GM19395 (cell line): ENCODE measurements around the gene PAPOLB.

Experiments
- ATAC-seq: cut with Tn5 transposase; IDR thresholded peaks from one replicate; pipeline ENCODE4 v1.9.1; 2021; ENCODE audit warnings: mild to moderate bottlenecking, moderate library complexity; ENCODE audit not compliant: unreplicated experiment

Gene PAPOLB

DNA sequence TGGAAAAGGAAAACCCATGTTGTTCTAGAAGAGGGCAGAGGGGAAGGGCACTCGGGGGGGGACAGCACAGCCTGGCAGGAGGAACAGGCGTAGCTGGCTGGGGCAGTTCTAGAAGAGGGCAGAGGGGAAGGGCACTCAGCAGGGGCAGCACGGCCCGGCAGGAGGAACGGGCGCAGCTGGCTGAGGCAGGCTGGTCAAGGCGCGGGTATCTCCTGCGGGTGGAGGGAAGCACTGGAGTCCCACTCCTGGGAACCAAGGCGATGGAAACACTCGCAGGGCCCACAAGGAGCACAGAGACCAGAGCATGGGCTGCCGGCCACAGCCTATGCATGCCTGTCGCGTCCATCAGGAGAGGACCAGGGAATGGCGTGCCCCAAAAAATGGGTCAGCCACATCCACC, 36.7 kb downstream of the PAPOLB start:
- no peak for ATAC-seq

DNA sequence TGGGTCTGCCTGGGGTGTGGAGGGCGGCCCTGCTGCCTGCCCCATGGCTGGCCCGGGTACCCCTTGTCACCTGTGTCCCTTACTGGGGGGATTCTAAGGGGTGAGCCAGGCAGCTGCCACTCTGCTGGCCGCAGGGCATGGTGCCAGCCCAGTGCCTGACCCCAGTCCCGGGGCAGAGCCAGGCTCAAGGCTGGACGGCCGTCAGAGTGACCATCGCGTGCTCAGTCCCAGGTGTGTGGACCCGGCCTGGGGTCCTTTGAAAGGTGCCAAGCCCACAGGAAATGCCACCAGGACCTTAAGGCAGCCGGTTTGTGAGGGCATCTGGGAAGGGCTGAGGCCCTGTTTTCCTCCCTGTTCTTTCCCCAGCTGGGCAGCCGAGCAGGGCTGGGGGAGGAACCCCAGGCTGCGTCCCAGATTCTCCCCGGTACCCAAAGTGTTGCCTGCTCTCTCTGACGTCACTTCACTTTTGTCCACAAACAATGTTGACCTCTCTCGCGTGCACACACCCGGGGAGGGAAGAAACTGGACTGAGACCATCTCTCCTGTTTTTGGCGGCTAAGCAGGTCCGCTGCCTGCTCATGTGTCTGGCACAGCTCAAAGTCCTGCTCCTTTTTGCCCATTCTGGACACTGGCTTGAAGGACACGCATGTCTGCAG, 37.6 kb downstream of the PAPOLB start:
- ATAC-seq = no peak

DNA sequence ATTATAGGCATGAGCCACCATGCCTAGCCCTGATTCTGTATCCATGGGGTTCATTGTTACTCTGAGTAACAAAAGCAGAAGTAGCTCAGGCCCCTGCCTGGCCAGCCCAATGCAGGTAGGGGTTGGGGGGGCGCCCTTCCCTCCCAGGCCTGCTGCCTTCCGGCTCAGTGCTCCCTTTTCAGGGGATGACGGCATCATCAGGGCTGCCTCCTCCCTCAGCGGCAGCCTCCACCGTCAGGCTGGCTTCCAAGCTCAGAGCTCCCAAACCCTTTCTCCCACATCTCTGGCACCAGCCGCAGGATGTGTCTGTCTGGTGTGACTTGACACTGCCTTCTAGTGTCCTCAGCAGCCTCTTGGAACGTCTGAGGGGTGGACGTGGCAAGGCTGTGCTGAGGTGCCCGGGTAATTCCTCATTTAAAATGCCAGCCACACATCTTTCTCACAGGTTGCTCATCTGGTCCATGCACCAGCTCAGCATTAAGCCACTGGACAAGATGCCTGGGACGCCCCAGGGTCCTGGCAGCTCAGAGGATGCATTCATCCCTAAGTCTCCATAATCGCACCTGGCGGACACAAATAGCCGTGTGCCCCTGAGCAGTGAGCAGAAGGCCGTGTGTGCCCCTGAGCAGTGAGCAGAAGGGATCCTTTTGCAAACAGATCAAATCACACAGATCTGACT, 38.2 kb downstream of the PAPOLB start:
- ATAC-seq = no peak

DNA sequence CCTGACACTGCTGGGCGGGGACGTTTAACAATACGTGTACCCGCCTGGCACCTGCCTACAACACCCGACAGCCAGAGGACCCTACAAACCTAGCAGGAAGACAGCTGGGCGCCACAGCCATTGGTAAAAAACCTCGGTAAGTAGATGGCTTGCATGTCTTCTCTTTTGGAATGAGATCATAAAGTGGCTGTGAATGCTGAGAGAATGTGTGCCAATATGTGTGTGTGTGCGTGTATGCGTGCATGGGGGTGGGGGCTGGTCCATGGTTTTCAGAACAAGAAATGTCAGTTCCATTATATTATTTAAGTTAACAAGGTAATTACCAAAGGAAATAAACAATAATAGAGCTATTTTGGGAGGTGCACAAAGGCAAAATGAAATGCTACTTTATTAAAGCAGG, 39.2 kb downstream of the PAPOLB start:
- no peak for ATAC-seq

DNA sequence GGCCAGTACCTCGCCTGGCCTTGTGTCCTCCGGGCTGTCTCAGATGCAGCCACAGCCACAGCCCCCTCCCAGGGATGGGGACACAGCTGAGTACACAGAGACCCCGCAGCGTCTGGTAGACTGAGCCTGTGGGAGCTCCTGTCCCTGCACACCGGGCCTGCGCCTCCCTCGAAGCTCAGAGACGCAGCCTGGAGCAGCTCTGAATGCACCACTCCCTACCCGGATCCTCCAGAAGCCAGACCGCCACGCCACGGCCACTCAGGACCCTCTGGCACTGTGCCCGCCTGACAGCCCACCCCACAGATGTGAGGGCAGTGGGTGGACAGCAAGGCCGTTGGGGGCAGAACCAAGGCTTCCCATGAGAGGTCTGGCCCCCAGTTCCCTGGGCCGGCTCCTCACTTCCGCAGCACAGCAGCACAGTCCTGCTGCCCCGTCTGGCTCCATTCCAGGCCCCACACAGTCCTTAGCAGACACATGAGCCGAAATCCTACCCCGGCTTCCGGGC, 40.8 kb downstream of the PAPOLB start:
- no peak for ATAC-seq

DNA sequence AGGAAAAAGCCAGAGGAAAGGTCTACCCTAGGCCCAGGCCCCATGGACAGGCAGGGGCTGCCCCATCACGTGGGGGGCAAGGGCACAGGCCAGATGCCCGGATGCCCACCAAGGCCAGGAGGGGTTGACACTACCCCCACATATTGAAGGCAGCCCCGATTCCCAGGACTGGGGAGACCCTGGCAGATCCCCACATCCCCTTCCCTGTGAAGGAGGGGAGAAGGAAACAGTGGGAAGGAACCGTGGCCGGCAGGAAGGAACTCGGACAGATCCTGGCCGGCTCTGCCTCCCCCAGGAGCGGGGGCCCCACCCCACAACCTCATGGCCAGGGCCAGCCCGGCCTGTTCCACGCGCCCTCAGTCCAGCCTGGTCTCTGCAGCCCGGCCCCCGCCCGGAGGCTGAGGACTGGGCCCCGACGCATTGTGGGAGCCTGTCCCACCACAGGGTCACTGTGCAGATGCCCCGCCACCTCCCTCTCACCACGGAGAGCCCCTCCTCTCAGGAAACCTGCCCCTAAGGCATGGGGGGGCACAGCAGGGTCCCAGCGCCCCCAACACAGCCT, 41.3 kb downstream of the PAPOLB start:
- ATAC-seq = no peak

DNA sequence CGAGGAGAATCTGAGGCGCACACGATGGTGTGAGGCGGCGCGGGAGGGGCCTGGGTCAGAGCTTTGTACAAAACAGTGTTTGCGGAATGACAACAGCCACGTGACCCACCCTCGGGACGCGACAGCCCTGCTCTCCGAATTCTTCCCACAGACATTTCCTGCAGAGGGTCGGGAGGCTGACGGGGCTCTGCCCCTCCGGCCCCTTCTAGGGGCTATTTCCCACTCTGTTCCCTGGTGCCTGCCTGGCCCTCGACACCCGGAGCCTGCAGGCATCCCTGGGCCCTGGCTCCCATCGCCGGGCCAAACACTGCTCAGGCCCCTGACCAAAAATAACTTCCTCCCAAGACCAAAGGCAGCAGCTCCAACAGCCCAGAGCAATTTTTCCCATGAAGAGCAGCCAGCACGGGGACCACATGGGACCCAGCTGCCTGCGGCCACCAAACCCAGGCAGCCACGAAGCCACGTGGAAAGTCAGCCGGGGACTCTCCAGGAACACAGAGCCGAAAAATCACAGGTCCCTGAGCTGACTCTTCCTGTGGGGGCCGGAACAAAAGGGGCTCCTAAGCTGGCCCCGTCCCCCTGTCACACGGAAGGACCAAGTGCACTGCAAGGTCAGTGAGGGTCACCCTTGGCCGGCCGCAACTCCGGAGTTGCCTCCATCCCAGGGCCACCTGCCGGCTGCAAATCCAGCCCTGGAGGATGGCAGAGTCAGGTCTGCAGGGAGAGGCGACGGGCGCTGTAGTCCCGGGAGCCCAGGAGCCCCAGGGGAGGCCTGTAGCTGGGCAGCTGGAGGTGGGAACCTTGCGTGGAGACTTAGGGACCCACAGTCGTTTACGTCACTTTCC, 42.0 kb downstream of the PAPOLB start:
- no peak for ATAC-seq

DNA sequence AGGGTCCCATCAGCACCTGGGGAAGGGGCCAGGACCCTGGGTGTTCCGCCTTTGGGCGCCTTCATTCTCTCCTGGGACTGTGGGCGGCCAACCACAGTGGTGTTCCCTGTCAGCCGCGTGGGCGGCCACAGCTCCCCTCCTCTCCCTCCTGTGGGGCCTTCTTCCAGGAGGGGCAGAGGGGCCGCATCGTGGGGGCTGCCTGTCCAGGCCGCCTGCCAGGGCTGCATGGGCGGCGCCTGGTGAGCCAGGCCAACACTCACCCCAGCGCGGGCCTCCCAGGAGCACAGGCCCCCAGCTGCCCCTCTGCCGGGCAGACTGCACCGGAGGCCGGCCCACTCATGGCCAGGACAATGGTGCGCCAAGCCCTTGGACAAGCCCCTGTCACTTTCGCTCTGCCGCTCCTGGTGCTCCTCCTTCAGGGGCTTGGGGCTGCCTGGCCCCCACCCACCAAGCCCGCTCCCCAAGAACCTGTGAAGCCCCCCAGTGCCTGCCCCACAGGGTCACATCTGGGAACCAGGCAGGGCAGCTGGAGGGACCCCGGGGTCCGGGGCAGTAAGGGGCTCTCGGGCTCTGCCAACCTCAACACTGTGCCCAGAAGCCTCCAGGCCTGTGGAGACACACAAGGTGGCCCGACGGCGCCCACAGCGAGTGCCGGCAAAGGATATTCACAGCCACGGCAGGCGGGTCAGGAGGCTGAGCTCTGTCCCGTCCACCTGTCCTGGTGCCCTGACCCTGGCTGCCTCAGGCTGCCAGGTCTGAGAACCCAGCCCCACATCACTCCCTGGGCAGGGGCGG, 43.6 kb downstream of the PAPOLB start:
- ATAC-seq = no peak

DNA sequence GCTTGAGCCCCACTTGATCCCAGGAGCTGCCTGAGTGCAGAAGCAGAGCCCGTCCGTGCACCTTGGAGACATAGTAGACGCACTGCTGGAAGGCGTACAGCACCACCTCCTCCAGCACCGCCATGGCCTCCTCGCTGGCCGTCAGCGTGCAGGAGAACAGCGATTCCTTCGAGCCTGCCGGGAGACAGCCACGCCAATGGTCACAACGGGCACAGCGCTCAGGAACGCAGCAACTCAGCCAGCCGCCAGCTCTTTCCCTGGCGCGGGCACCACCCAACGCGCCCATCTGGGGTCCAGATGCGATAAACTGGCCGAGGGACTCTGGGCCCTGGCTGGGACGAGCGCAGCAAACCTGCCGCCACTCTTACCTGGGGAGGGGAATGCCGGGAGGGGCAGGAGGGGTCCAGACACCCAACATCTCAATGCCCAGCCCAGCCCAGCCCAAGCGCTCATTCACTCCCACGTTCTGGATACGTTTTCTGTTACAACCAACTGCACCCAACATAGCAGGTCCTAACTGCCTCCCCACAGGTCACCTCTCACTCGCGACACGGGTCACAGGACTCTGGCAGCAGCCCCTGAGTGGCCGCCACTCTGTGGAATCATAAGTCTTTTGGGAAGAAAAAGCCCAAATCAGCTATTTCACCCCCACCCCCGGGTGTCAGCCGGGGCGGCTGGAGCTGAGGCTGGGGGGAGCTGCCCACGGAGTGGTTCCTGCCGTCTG, 44.5 kb downstream of the PAPOLB start:
- ATAC-seq = no peak

DNA sequence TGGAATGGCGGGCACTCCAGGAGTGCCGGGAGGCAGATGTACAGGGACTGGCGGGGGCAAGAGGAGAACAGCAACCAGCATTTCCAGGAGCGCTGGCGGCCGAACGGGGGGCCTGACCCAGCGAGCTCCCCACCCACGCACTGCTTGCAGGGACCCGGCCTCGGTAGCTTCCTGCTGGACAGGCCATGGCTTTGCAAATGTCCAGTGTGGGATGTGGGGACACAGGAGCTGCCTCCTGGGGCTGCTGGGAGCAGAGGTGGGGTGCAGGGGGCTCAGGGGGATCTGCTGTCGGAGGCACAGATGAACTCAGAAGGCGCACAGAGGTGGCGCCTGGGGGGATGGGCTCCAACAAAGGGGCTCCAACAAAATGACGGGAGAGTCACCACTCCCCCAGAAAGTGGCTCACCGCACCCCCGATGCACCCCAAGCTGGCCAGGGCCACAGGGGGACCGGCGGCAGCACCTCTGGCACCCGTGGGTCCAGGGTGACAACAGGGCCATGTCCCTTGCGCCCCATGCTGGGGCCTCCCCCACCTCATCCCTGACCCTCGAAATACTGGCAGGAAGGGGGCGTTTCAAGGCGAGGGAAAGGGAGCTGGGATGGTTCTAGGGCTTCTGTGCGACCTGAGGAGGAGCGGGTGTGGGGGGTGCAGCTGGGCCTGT, 45.3 kb downstream of the PAPOLB start:
- ATAC-seq = no peak

DNA sequence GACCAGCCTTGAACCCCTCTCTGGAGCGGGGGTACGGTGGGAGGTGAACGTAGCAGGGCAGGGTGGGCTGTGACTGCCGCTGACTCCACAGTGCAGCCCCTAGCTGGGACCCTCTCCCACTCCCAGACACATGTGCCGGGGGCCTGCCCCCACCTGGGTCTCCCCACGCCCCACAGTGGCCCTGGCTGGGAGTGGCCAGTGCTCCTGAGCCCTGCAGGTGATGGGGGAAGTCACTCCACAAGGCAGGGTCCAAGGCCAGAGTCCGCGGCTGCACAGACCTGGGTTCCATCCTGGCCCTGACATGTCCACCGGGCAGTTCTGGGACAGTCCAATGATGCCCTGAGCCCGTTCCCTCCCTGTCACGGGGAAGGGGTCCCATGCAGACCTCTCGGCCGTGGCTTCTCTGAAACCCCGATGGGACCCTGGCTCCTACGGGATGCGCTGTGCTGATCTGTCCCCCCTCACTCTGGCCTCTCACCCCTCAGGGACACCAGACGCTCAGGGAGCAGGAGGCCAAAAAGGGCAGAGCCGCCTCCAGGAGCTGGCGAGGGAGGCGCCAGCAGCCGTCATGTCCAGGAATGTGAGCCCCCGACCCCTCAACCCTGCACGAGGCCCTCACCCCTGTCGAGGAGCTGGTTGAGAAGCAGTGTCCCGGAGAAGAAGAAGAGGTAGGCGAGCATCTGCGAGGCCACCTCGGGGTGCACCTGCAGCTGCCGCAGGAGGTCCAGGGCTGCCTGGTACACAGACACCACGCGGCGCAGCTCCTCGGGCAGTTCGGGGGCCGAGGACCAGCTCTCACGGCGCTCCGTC, 46.0 kb downstream of the PAPOLB start:
- ATAC-seq = no peak

DNA sequence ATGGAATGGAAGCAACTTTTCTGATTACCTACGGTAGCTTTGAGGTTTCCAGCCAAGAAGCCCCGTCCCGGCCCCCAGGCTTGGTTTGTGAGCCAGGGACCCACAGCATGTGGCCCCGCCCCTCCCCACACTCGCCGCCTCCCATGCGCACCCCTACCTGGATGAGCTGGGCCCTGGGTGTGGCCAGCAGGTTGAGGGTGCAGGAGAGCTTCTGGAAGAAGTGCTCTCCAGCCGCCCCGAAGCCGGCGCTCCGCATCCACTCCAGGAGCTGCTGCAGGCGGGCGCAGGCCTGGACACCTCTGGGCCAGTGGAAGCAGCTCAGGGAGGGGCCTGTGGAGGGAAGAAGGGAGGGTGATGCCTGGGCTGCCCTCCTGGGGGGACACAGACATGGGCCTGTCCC, 46.7 kb downstream of the PAPOLB start:
- ATAC-seq = no peak

DNA sequence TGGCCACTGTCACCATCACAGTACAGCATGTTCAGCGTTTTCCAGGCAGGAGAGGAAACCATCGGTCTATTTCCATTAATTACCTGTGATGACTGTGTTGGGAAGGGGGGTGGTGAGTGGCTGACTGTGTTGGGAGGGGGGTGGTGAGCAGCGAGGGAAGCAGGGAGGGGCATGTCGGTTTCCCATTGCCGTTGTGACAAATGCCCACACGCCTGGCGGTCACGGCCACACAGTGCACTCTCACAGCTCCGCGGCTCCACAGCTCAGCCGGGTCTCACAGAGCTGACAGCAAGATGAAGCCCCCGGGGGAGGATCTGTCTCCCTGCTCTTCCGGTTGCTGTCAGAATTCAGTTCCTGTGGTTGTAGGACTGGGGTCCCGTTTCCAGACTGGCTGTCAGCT, 47.4 kb downstream of the PAPOLB start:
- ATAC-seq = no peak

DNA sequence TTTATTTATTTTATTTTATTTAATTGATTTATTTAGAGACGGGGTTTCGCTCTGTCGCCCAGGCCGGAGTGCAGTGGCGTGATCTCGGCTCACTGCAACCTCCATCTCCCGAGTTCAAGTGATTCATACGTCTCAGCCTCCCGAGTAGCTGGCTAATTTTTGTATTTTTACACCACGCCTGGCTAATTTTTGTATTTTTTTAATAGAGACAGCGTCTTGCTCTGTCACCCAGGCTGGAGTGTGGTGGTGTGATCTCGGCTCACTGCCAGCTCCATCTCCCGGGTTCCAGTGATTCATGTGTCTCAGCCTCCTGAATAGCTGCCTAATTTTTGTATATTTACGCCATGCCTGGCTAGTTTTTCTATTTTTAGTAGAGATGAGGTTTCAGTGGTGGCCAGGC, 52.2 kb downstream of the PAPOLB start:
- no peak for ATAC-seq

DNA sequence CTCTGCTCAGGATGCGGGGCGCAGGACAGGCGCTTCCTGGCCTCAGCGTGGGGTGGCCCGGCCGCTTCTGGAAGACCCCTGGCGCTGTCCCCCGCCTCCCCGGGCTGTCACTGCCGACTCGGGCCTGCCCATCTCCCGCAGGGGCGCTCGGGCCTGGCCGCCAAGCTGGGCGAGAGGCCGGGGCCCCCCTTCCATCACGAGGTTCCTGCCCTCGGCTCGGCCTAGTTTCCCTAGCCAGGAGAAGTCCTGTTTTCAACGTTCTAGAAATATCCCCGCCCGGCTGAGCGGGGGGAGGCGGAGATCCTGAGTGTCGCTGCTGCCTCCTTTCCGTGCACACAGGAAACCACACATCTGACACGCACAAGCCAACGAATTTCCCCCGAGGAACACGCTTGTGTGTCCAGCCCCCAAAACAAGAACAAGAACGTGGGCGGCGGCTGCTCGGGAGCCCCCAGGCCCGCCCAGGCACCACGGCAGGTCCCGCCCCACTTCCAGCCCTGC, 52.7 kb downstream of the PAPOLB start:
- no peak for ATAC-seq

DNA sequence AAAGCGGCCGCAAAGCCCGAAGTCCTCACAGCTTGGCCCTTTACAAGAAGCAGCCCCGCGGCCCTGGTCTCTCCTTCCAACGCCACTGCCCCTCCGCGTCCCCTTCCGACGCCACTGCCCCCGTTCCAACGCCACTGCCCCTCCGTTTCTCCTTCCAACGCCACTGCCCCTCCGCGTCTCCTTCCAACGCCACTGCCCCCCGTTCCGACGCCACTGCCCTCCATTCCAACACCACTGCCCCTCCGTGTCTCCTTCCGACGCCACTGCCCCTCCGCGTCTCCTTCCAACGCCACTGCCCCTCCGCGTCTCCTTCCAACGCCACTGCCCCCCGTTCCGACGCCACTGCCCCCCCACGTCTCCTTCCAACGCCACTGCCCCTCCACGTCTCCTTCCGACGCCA, 53.3 kb downstream of the PAPOLB start:
- ATAC-seq = no peak

DNA sequence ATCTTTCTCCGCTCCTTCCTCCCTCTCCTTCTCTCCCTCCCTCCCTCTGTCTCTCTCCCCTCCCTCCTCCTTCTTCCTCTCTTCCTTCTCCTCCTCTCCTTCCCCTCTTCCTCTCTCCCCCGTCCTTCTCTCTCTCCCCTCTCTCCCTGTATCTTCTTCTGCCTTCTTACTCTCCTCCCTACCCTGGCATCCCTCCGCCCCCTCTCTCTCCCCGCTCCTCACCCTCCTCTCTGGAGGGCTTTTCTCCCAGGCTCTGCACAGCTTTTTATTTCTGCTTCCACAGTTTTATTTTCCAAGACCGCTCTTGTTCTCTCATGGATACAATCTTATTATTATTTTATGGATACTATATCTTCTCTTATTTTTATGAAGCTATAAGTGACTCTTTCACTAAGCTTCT, 53.8 kb downstream of the PAPOLB start:
- no peak for ATAC-seq
